ENCODE measurements around the gene TENM3. TPM values are rescaled to one million over a fixed set of nuclear protein-coding genes. Genes with fewer than 3 reads are reported as not detected.

Gene TENM3
- total RNA-seq, 1 experiment from 2014 or later, result 71.0 TPM

DNA sequence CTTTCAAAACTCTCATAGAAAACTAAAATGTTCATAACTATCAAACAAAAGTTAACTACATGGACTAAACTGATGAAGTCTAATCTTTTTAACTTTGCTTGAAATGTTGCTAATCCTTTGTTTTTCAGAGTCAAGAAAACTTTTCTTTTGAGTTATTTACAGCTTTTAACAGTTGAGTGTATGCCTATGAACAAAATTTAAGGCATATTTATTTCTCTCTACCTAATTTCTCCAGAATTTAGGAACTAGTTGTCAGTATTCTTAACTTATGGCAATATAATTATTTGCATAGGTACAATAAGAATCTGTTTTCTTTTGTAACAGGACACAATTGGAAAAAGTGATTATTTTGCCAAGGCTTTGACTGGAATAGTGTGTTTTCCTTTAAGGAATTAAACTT lies 23.8 kb downstream of the TENM3 start:
- Mint-ChIP-seq H3K27me3 (ENCODE audit: low read depth) (no peaks in the 10 kb centered on the region), H3K4me1 (peaks cover 45% of the 10 kb centered on the region), H3K4me3 (no peak overlapping the region), H3K9me3 (peaks cover 21% of the 10 kb centered on the region), H3K36me3 (peaks cover 33% of the 10 kb centered on the region), H3K27ac (no peak overlapping the region)
- ATAC-seq (no peak), DNase-seq (ENCODE audit: low spot score) (no peak)
- ChIA-PET CTCF (no interaction called here), POLR2A (no interaction called here)
- no peak for TF ChIP-seq NR1H2 (CRISPR knock-in tag; IDR thresholded peaks at IDR 0.05)
- TF ChIP-seq SMAD4 (CRISPR knock-in tag; IDR thresholded peaks at IDR 0.05), result no peak
- TF ChIP-seq, protein P1, sequence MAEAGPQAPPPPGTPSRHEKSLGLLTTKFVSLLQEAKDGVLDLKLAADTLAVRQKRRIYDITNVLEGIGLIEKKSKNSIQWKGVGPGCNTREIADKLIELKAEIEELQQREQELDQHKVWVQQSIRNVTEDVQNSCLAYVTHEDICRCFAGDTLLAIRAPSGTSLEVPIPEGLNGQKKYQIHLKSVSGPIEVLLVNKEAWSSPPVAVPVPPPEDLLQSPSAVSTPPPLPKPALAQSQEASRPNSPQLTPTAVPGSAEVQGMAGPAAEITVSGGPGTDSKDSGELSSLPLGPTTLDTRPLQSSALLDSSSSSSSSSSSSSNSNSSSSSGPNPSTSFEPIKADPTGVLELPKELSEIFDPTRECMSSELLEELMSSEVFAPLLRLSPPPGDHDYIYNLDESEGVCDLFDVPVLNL (CRISPR knock-in tag; IDR thresholded peaks at IDR 0.05; ENCODE audit: borderline replicate concordance, low read depth), result no peak
- no peak for TF ChIP-seq ZNF423 (CRISPR knock-in tag; IDR thresholded peaks at IDR 0.05)
- TF ChIP-seq, protein P2, sequence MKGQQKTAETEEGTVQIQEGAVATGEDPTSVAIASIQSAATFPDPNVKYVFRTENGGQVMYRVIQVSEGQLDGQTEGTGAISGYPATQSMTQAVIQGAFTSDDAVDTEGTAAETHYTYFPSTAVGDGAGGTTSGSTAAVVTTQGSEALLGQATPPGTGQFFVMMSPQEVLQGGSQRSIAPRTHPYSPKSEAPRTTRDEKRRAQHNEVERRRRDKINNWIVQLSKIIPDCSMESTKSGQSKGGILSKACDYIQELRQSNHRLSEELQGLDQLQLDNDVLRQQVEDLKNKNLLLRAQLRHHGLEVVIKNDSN (CRISPR knock-in tag; IDR thresholded peaks at IDR 0.05), result no peak
- TF ChIP-seq, protein P3, sequence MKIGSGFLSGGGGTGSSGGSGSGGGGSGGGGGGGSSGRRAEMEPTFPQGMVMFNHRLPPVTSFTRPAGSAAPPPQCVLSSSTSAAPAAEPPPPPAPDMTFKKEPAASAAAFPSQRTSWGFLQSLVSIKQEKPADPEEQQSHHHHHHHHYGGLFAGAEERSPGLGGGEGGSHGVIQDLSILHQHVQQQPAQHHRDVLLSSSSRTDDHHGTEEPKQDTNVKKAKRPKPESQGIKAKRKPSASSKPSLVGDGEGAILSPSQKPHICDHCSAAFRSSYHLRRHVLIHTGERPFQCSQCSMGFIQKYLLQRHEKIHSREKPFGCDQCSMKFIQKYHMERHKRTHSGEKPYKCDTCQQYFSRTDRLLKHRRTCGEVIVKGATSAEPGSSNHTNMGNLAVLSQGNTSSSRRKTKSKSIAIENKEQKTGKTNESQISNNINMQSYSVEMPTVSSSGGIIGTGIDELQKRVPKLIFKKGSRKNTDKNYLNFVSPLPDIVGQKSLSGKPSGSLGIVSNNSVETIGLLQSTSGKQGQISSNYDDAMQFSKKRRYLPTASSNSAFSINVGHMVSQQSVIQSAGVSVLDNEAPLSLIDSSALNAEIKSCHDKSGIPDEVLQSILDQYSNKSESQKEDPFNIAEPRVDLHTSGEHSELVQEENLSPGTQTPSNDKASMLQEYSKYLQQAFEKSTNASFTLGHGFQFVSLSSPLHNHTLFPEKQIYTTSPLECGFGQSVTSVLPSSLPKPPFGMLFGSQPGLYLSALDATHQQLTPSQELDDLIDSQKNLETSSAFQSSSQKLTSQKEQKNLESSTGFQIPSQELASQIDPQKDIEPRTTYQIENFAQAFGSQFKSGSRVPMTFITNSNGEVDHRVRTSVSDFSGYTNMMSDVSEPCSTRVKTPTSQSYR (CRISPR knock-in tag; IDR thresholded peaks at IDR 0.05), result no peak
- no peak for TF ChIP-seq ZNF671 (CRISPR knock-in tag; IDR thresholded peaks at IDR 0.05)

DNA sequence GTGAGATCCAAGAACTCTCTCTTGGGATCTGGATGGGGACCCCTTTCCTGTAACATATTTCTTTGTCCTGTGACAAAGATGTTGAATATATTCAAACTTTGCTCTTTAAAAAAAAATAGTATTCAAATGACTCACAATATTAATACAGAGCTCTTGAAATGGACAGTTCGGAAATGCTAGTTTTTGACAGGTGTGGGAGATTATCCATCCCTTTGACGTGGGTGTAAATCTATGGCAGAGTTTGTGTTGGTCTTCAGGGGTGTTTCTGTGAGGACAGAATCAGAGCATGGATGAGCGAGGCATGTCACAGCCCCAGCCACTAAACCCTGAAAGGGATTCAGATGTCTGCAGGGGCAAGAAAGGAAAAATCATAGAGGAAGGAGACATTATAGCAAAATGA lies 25.8 kb downstream of the TENM3 start:
- Mint-ChIP-seq H3K27me3 (ENCODE audit: low read depth) (no peaks in the 10 kb centered on the region), H3K4me1 (peaks cover 56% of the 10 kb centered on the region), H3K4me3 (no peak overlapping the region), H3K9me3 (peaks cover 21% of the 10 kb centered on the region), H3K27ac (peak overlapping the region; percentile 28; the same call in 1 of the 2 replicates), H3K36me3 (peaks cover 31% of the 10 kb centered on the region)
- ChIA-PET POLR2A (no interaction called here), CTCF (no interaction called here)
- ATAC-seq (no peak), DNase-seq (ENCODE audit: low spot score) (no peak)
- TF ChIP-seq CREB1 (CRISPR knock-in tag; IDR thresholded peaks at IDR 0.05) (no peak), FOXK1 (CRISPR knock-in tag; IDR thresholded peaks at IDR 0.05) (no peak), ETV6 (CRISPR knock-in tag; IDR thresholded peaks at IDR 0.05) (no peak), GRHL2 (CRISPR knock-in tag; IDR thresholded peaks at IDR 0.05; ENCODE audit: insufficient replicate concordance, severe bottlenecking) (no peak), OVOL2 (CRISPR knock-in tag; IDR thresholded peaks at IDR 0.05; ENCODE audit: borderline replicate concordance) (no peak)
- TF ChIP-seq, protein P4, sequence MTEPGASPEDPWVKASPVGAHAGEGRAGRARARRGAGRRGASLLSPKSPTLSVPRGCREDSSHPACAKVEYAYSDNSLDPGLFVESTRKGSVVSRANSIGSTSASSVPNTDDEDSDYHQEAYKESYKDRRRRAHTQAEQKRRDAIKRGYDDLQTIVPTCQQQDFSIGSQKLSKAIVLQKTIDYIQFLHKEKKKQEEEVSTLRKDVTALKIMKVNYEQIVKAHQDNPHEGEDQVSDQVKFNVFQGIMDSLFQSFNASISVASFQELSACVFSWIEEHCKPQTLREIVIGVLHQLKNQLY (CRISPR knock-in tag; IDR thresholded peaks at IDR 0.05), result no peak
- TF ChIP-seq, protein P5, sequence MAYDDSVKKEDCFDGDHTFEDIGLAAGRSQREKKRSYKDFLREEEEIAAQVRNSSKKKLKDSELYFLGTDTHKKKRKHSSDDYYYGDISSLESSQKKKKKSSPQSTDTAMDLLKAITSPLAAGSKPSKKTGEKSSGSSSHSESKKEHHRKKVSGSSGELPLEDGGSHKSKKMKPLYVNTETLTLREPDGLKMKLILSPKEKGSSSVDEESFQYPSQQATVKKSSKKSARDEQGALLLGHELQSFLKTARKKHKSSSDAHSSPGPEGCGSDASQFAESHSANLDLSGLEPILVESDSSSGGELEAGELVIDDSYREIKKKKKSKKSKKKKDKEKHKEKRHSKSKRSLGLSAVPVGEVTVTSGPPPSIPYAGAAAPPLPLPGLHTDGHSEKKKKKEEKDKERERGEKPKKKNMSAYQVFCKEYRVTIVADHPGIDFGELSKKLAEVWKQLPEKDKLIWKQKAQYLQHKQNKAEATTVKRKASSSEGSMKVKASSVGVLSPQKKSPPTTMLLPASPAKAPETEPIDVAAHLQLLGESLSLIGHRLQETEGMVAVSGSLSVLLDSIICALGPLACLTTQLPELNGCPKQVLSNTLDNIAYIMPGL (CRISPR knock-in tag; IDR thresholded peaks at IDR 0.05), result no peak
- TF ChIP-seq, protein P6, sequence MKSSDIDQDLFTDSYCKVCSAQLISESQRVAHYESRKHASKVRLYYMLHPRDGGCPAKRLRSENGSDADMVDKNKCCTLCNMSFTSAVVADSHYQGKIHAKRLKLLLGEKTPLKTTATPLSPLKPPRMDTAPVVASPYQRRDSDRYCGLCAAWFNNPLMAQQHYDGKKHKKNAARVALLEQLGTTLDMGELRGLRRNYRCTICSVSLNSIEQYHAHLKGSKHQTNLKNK (CRISPR knock-in tag; IDR thresholded peaks at IDR 0.05), result no peak
- TF ChIP-seq, protein P7, sequence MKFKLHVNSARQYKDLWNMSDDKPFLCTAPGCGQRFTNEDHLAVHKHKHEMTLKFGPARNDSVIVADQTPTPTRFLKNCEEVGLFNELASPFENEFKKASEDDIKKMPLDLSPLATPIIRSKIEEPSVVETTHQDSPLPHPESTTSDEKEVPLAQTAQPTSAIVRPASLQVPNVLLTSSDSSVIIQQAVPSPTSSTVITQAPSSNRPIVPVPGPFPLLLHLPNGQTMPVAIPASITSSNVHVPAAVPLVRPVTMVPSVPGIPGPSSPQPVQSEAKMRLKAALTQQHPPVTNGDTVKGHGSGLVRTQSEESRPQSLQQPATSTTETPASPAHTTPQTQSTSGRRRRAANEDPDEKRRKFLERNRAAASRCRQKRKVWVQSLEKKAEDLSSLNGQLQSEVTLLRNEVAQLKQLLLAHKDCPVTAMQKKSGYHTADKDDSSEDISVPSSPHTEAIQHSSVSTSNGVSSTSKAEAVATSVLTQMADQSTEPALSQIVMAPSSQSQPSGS (CRISPR knock-in tag; IDR thresholded peaks at IDR 0.05; ENCODE audit: borderline replicate concordance, low read depth), result no peak
